ENCODE data around the gene WNK4.
"Not testable (repeated sequence)": the region's sequence is repeated elsewhere in the genome, so short reads cannot be mapped to it uniquely, and the experiment has no call there.

DNA sequence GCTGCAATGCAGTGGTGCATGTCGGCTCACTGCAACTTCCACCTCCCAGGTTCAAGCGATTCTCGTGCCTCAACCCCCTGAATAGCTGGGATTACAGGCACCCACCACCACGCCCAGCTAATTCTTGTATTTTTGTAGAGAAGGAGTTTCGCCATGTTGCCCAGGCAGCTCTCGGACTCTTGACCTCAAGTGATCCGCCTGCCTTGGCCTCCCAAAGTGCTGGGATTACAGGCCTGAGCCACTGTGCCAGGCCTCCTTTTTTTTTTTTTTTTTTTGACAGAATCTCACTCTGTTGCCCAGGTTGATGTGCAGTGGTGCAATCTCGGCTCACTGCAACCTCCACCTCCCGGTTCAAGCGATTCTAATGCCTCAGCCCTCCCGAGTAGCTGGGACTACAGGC is 37.5 kb upstream of the WNK4 start:
- TF ChIP-seq POLR2A (IDR thresholded peaks at IDR 0.05; ENCODE audit: extremely low read depth, insufficient read length); MYC (IDR thresholded peaks at IDR 0.05; ENCODE audit: low read depth, low read length): not testable (repeated sequence)
- TF ChIP-seq, protein P1, sequence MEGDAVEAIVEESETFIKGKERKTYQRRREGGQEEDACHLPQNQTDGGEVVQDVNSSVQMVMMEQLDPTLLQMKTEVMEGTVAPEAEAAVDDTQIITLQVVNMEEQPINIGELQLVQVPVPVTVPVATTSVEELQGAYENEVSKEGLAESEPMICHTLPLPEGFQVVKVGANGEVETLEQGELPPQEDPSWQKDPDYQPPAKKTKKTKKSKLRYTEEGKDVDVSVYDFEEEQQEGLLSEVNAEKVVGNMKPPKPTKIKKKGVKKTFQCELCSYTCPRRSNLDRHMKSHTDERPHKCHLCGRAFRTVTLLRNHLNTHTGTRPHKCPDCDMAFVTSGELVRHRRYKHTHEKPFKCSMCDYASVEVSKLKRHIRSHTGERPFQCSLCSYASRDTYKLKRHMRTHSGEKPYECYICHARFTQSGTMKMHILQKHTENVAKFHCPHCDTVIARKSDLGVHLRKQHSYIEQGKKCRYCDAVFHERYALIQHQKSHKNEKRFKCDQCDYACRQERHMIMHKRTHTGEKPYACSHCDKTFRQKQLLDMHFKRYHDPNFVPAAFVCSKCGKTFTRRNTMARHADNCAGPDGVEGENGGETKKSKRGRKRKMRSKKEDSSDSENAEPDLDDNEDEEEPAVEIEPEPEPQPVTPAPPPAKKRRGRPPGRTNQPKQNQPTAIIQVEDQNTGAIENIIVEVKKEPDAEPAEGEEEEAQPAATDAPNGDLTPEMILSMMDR (IDR thresholded peaks at IDR 0.05; ENCODE audit: low read depth, low read length) = not testable (repeated sequence)
